Aorta (tissue), 5 donors: ENCODE data around the gene ITGBL1. TPM values are rescaled to one million over a fixed set of nuclear protein-coding genes. Genes with fewer than 3 reads are reported as not detected.
A peak's percentile ranks its signal among the peaks of the same experiment; 100 is the strongest.

Experiments
- ATAC-seq: fragments of 200-7000 bp; cut with Tn5 transposase; one replicate; pipeline ENCODE4 v1.9.1; 2022; ENCODE audit warnings: moderate library complexity; ENCODE audit not compliant: low FRiP score
- DNase-seq, 2 donors: peaks; one replicate each; pipeline ENCODE4 v3.0.0-alpha.2; 2020
- H3K27ac ChIP-seq, 2 donors: one replicate each; pipeline ENCODE4 v1.5.1; 2013; ENCODE audit warnings: low read length in 2 of 2, mild to moderate bottlenecking in 2 of 2, moderate library complexity in 2 of 2, control low read depth in 1 of 2, inconsistent platforms in 1 of 2, low read depth in 1 of 2
- H3K27me3 ChIP-seq, 2 donors: one replicate each; pipeline ENCODE4 v1.6.1; 2013; ENCODE audit warnings: control low read depth in 1 of 2, low read length in 1 of 2, mild to moderate bottlenecking in 1 of 2, moderate library complexity in 1 of 2; ENCODE audit not compliant: insufficient read depth in 2 of 2, control insufficient read depth in 1 of 2
- H3K36me3 ChIP-seq, 2 donors: one replicate each; pipeline ENCODE4 v1.6.1; 2013; ENCODE audit warnings: control low read depth in 1 of 2, low read length in 1 of 2, mild to moderate bottlenecking in 1 of 2; ENCODE audit not compliant: insufficient read depth in 2 of 2, control insufficient read depth in 1 of 2
- H3K4me1 ChIP-seq, 2 donors: one replicate each; pipeline ENCODE4 v1.6.1; 2013; ENCODE audit warnings: low read length in 2 of 2, control low read depth in 1 of 2, mild to moderate bottlenecking in 1 of 2, moderate library complexity in 1 of 2; ENCODE audit not compliant: insufficient read depth in 2 of 2, control insufficient read depth in 1 of 2
- H3K4me3 ChIP-seq, 2 donors: one replicate each; pipeline ENCODE4 v1.5.1; 2013; ENCODE audit warnings: low read length in 2 of 2, control low read depth in 1 of 2, mild to moderate bottlenecking in 1 of 2
- H3K9me3 ChIP-seq: one replicate; pipeline ENCODE4 v1.6.1; 2013; ENCODE audit warnings: mild to moderate bottlenecking, low read length; ENCODE audit not compliant: control insufficient read depth
- WGBS, 2 donors: extraction: QIAGEN DNeasy Blood & Tissue Kit; methylation state at CpG; one replicate each; pipeline ENCODE4 v1.1.7; 2013; 5-methylcytosine and 5-hydroxymethylcytosine counted together
- intact Hi-C, 2 donors: fragments of 100-400 bp; cut with DNase I; formaldehyde crosslinking; loops; one replicate each; pipeline versions ENCODE4 v1.14.2 to v1.15.0; 2022
- polyA plus RNA-seq, 2 donors: library from polyadenylated mRNA; stranded (reverse); fragments of 200-250 nt; gene quantifications; one replicate each; pipeline ENCODE4 v1.2.3, GENCODE V29; 2013
- total RNA-seq, 2 donors: library from RNA; stranded (reverse); fragmentation: NEBNext Ultra II Directional; extraction: Animal tissue kit (Norgen Biotek cat#: 25700); gene quantifications; one replicate each; pipeline ENCODE4 v1.2.1, GENCODE V29; 2021
- donor health status: healthy with polysubstance abuse.
- donor health status: Bipolar disorder and iron deficiency.
- donor health status: DM: no; HTN: no; CAD: no.
- donor health status: DM: no; HTN: no; CAD: no.
- donor health status: DM: yes; HTN: yes; CAD: no.

Gene ITGBL1
- total and polyA plus RNA-seq, 4 donors: 110 to 144 (median 121) TPM

- H3K36me3 ChIP-seq: no peaks in the 10 kb centered on the region
- peaks cover 1 to 6% of the 10 kb centered on the region in 2 donors for H3K4me1 ChIP-seq
- no peaks in the 10 kb centered on the region for H3K27me3 ChIP-seq
- intact Hi-C loops: no loop called here
- 91 to 92% methylated on average over 4 of the region's 4 CpGs for WGBS, 2 donors
- DNase-seq: no peak
- no peak for ATAC-seq
- H3K27ac ChIP-seq: no peak overlapping the region
- no peak overlapping the region for H3K4me3 ChIP-seq
- no peaks in the 10 kb centered on the region for H3K9me3 ChIP-seq
Observed at GRCh38 chr13:101447852-101448251, 4.6 kb upstream of the ITGBL1 start.

GRCh38 chr13:101449790-101450748 is 2.4 kb upstream of the ITGBL1 start:
- Histone ChIP-seq H3K4me1 (peaks cover 1 to 9% of the 10 kb centered on the region in 2 donors), H3K4me3 (no peak overlapping the region), H3K27ac (peak overlapping the region in 1 of 2 donors; percentile 51), H3K9me3 (no peaks in the 10 kb centered on the region), H3K27me3 (no peaks in the 10 kb centered on the region), H3K36me3 (no peaks in the 10 kb centered on the region)
- DNase-seq: no peak
- intact Hi-C loops: loop anchor here (5.0 to 10.0 kb wide), 2 partner anchors 65 to 143 kb away; no protein-coding TSS in a partner anchor
- no peak for ATAC-seq
- 51 to 56% methylated on average over 5 of the region's 5 CpGs for WGBS, 2 donors

GRCh38 chr13:101450749-101451130 is 1.7 kb upstream of the ITGBL1 start:
- DNase-seq (no peak), ATAC-seq (no peak)
- H3K27me3 ChIP-seq: no peaks in the 10 kb centered on the region
- intact Hi-C loops: loop anchor here (5.0 to 10.0 kb wide), 2 partner anchors 66 to 143 kb away; no protein-coding TSS in a partner anchor
- 88 to 95% methylated on average over 2 of the region's 2 CpGs for WGBS, 2 donors
- H3K27ac ChIP-seq: peak overlapping the region in 1 of 2 donors; percentile 79
- no peaks in the 10 kb centered on the region for H3K9me3 ChIP-seq
- H3K4me1 ChIP-seq: peaks cover 1 to 9% of the 10 kb centered on the region in 2 donors
- no peak overlapping the region for H3K4me3 ChIP-seq
- H3K36me3 ChIP-seq: no peaks in the 10 kb centered on the region

GRCh38 chr13:101451641-101452040 is 834 bp upstream of the ITGBL1 start:
- Histone ChIP-seq H3K27me3 (no peaks in the 10 kb centered on the region), H3K36me3 (no peaks in the 10 kb centered on the region), H3K4me3 (no peak overlapping the region), H3K27ac (no peak overlapping the region), H3K9me3 (no peaks in the 10 kb centered on the region), H3K4me1 (peaks cover 3 to 12% of the 10 kb centered on the region in 2 donors)
- ATAC-seq: no peak
- intact Hi-C loops: loop anchor here (5.0 to 10.0 kb wide), 2 partner anchors 67 to 144 kb away; no protein-coding TSS in a partner anchor
- DNase-seq: no peak

GRCh38 chr13:101453784-101454201 is 1.3 kb downstream of the ITGBL1 start:
- no peaks in the 10 kb centered on the region for H3K9me3 ChIP-seq
- intact Hi-C loops: loop anchor here (5.0 to 10.0 kb wide), 2 partner anchors 69 to 146 kb away; no protein-coding TSS in a partner anchor
- peaks cover 4 to 17% of the 10 kb centered on the region in 2 donors for H3K4me1 ChIP-seq
- H3K27ac ChIP-seq: peak overlapping the region; percentile 40 to 99
- no peaks in the 10 kb centered on the region for H3K27me3 ChIP-seq
- DNase-seq (peak; percentile 53 to 78), ATAC-seq (peak; percentile 68)
- H3K36me3 ChIP-seq: no peaks in the 10 kb centered on the region
- H3K4me3 ChIP-seq: peak overlapping the region; percentile 55 to 63
- WGBS, 2 donors: 4 to 5% methylated on average over 41 of the region's 41 CpGs

GRCh38 chr13:101454767-101455166 is 2.3 kb downstream of the ITGBL1 start:
- intact Hi-C loops: loop anchor here (5.0 to 10.0 kb wide), 2 partner anchors 70 to 147 kb away; no protein-coding TSS in a partner anchor

GRCh38 chr13:101455863-101456262 is 3.4 kb downstream of the ITGBL1 start:
- DNase-seq: no peak
- Histone ChIP-seq H3K27ac (peak overlapping the region; percentile 49 to 98), H3K27me3 (no peaks in the 10 kb centered on the region), H3K9me3 (no peaks in the 10 kb centered on the region), H3K36me3 (no peaks in the 10 kb centered on the region), H3K4me3 (no peak overlapping the region), H3K4me1 (peaks cover 2 to 21% of the 10 kb centered on the region in 2 donors)
- ATAC-seq: no peak
- WGBS, 2 donors: 0 to 7% methylated on average over 3 of the region's 3 CpGs
- intact Hi-C loops: loop anchor here in 1 of 2 donors (5.0 to 10.0 kb wide), 2 partner anchors 71 to 149 kb away; no protein-coding TSS in a partner anchor

More at GRCh38 chr13:101454767-101455166, 2.3 kb downstream of the ITGBL1 start:
- DNase-seq: no peak
- no peak for ATAC-seq
- peak overlapping the region in 1 of 2 donors; percentile 30 for H3K4me3 ChIP-seq
- H3K27ac ChIP-seq: peak overlapping the region; percentile 40 to 83
- H3K36me3 ChIP-seq: no peaks in the 10 kb centered on the region
- H3K9me3 ChIP-seq: no peaks in the 10 kb centered on the region
- WGBS, 2 donors: 2 to 5% methylated on average over 2 of the region's 2 CpGs
- peaks cover 3 to 17% of the 10 kb centered on the region in 2 donors for H3K4me1 ChIP-seq
- H3K27me3 ChIP-seq: no peaks in the 10 kb centered on the region

- no peak for ATAC-seq
- Histone ChIP-seq H3K4me1 (peaks cover 3 to 19% of the 10 kb centered on the region in 2 donors), H3K36me3 (no peaks in the 10 kb centered on the region), H3K27me3 (no peaks in the 10 kb centered on the region), H3K4me3 (no peak overlapping the region), H3K27ac (peak overlapping the region; percentile 67 to 82), H3K9me3 (no peaks in the 10 kb centered on the region)
- WGBS, 2 donors: 14 to 19% methylated on average over 2 of the region's 2 CpGs
- no peak for DNase-seq
- intact Hi-C loops: loop anchor here in 1 of 2 donors (5.0 to 10.0 kb wide), 2 partner anchors 72 to 150 kb away; no protein-coding TSS in a partner anchor
Observed at GRCh38 chr13:101457176-101457575, 4.7 kb downstream of the ITGBL1 start.
